Measurements from ENCODE around the gene PLOD2. TPM values are rescaled to one million over a fixed set of nuclear protein-coding genes. Genes with fewer than 3 reads are reported as not detected.

Gene PLOD2
- total RNA-seq, 1 experiment from 2014 or later = 19.3 TPM

GRCh38 chr3:146129750-146130149 is 31.2 kb downstream of the PLOD2 start:
- Histone ChIP-seq H3T11ph (ENCODE audit: low read length) (no peak overlapping the region), H3K18ac (ENCODE audit: insufficient read length, low read depth, low read length) (no peak overlapping the region), H3K27ac (ENCODE audit: insufficient read length, low read depth, low read length) (no peak overlapping the region), H3K4me2 (ENCODE audit: insufficient read depth, insufficient read length, low read length) (no peak overlapping the region), H4K8ac (replicated peaks; ENCODE audit: insufficient read length, low read depth, low read length) (no peak overlapping the region), H4K20me1 (ENCODE audit: control insufficient read depth, insufficient read depth, insufficient read length) (no peaks in the 10 kb centered on the region), H2AFZ (ENCODE audit: low read length) (no peak overlapping the region), H2BK5ac (ENCODE audit: insufficient read length, low read length) (no peak overlapping the region), H2AK5ac (ENCODE audit: insufficient read length, low read length) (no peak overlapping the region), H2BK120ac (ENCODE audit: low read depth, low read length, poor library complexity, severe bottlenecking) (no peak overlapping the region), H3K9me3 (ENCODE audit: control insufficient read depth, low read depth, low read length) (no peaks in the 10 kb centered on the region), H2BK15ac (ENCODE audit: low read depth, low read length) (no peak overlapping the region), H2BK12ac (ENCODE audit: insufficient read length, low read depth, low read length) (no peak overlapping the region), H3K79me1 (ENCODE audit: insufficient read depth, low read depth, low read length, poor library complexity, severe bottlenecking) (peaks cover 3% of the 10 kb centered on the region), H2BK20ac (ENCODE audit: low read depth, low read length, poor library complexity, severe bottlenecking) (no peak overlapping the region), H3K4me1 (ENCODE audit: insufficient read depth, low read length) (no peaks in the 10 kb centered on the region; the same call in 1 of the 2 replicates), H3K27me3 (ENCODE audit: insufficient read depth, low read length) (no peaks in the 10 kb centered on the region), H3K23ac (ENCODE audit: insufficient read length, low read depth, low read length) (no peak overlapping the region), H3K23me2 (ENCODE audit: insufficient read length, low read depth, low read length, poor library complexity, severe bottlenecking) (no peaks in the 10 kb centered on the region), H4K91ac (ENCODE audit: insufficient read length, low read depth, low read length) (no peak overlapping the region), H3K79me2 (ENCODE audit: insufficient read depth, low read length) (0 out of 2 replicates have a peak, but pooled peaks cover 2% of the 10 kb centered on the region), H4K5ac (ENCODE audit: insufficient read length, low read depth, low read length) (no peak overlapping the region), H3K4ac (ENCODE audit: low read depth, low read length) (no peak overlapping the region), H3K9ac (ENCODE audit: extremely low read depth, insufficient read length, low read length) (no peak overlapping the region), H3K56ac (ENCODE audit: insufficient read length, low read depth, low read length) (no peak overlapping the region), H3K14ac (ENCODE audit: insufficient read depth, low read length) (no peak overlapping the region)
- H3K9me3 Mint-ChIP-seq = no peaks in the 10 kb centered on the region
- 0 out of 7 replicates have a peak, but pooled peaks cover 0 to 1% (median 0%) of the 10 kb centered on the region in 3 experiments for H3K36me3 Mint-ChIP-seq (ENCODE audit: insufficient read depth in 1 of 3, low read depth in 3 of 3)
- no peak overlapping the region for H3K4me3 Mint-ChIP-seq
- no peaks in the 10 kb centered on the region for H3K27me3 Mint-ChIP-seq (ENCODE audit: low read depth)
- no peak overlapping the region for H3K27ac Mint-ChIP-seq
- no CpG with 5 or more reads among the region's 3 CpGs for WGBS (ENCODE audit: extremely low coverage, insufficient read length, low lambda C conversion rate)
- DNase-seq = no peak
- TF ChIP-seq CTCF (conservative IDR thresholded peaks at IDR 0.05) = no peak
- H3K4me1 Mint-ChIP-seq = peaks cover 14 to 15% of the 10 kb centered on the region in 2 experiments

Data from H9 (cell line).